OCI-LY7 (cell line): ENCODE data around the gene GPC3. TPM values are rescaled to one million over a fixed set of nuclear protein-coding genes. Genes with fewer than 3 reads are reported as not detected.

Experiments
- BruUV-seq: library from RNA; stranded (reverse); fragments of 400-500 nt; replicated peaks from 2 replicates; lab custom pipeline; 2021; lab: Mats Ljungman, UMichigan
- CTCF ChIA-PET: fragments of 300-600 bp; sonication (Branson Sonifier 250); formaldehyde crosslinking; loops from one replicate; lab custom pipeline; 2022; ENCODE audit warnings: antibody characterized with exemption; ENCODE audit not compliant: unreplicated experiment; lab: Charles Lee
- POLR2A ChIA-PET: fragments of 300-600 bp; sonication (Branson Sonifier 250); formaldehyde crosslinking; loops from one replicate; lab custom pipeline; 2022; ENCODE audit warnings: antibody characterized with exemption; lab: Charles Lee
- DNase-seq: peaks from one replicate; pipeline ENCODE4 v3.0.0-alpha.2; 2015; ENCODE audit warnings: low spot score
- H2AFZ ChIP-seq: fragments of 200-600 bp; sonication (generic), shearing (Covaris generic); 2 replicates; pipeline ENCODE4 v1.6.1; 2014; ENCODE audit warnings: mild to moderate bottlenecking, antibody characterized with exemption, low read length, moderate library complexity
- H3K27ac ChIP-seq: fragments of 200-600 bp; sonication (generic); 2 replicates; pipeline ENCODE4 v1.5.1; 2014; ENCODE audit warnings: mixed run types, low read depth, mild to moderate bottlenecking, moderate library complexity, low read length, inconsistent platforms; ENCODE audit not compliant: poor library complexity, severe bottlenecking
- H3K36me3 ChIP-seq: fragments of 200-600 bp; sonication (generic); 2 replicates; pipeline ENCODE4 v1.6.1; 2014; ENCODE audit warnings: mild to moderate bottlenecking, antibody characterized with exemption, low read length, moderate library complexity, mixed read lengths; ENCODE audit not compliant: insufficient read depth
- H3K4me1 ChIP-seq: fragments of 200-600 bp; sonication (generic); 2 replicates; pipeline ENCODE4 v1.5.1; 2014; ENCODE audit warnings: mild to moderate bottlenecking, low read length; ENCODE audit not compliant: insufficient read depth, poor library complexity, severe bottlenecking
- H3K4me2 ChIP-seq: fragments of 200-600 bp; sonication (generic); 2 replicates; pipeline ENCODE4 v1.6.1; 2014; ENCODE audit warnings: mild to moderate bottlenecking, low read length
- H3K4me3 ChIP-seq: fragments of 200-600 bp; sonication (generic); 2 replicates; pipeline ENCODE4 v1.5.1; 2014; ENCODE audit warnings: mild to moderate bottlenecking, low read depth, low read length; ENCODE audit not compliant: poor library complexity, severe bottlenecking
- H3K79me2 ChIP-seq: fragments of 200-600 bp; sonication (generic); 2 replicates; pipeline ENCODE4 v1.6.1; 2016; ENCODE audit warnings: low read depth, mild to moderate bottlenecking, low read length, moderate library complexity, mixed read lengths; ENCODE audit not compliant: insufficient read depth
- H3K9me2 ChIP-seq: fragments of 200-600 bp; sonication (generic); 2 replicates; pipeline ENCODE4 v1.6.1; 2016; ENCODE audit warnings: mild to moderate bottlenecking, low read length, mixed read lengths; ENCODE audit not compliant: insufficient read depth
- H3K9me3 ChIP-seq: fragments of 200-600 bp; sonication (generic); 2 replicates; pipeline ENCODE4 v1.6.1; 2014; ENCODE audit warnings: mild to moderate bottlenecking, mixed run types, low read length, mixed read lengths
- H4K20me1 ChIP-seq: fragments of 200-600 bp; sonication (generic); 2 replicates; pipeline ENCODE4 v1.6.1; 2014; ENCODE audit warnings: mild to moderate bottlenecking, antibody characterized with exemption, low read length, moderate library complexity, mixed read lengths; ENCODE audit not compliant: insufficient read depth
- EZH2phosphoT487 ChIP-seq: fragments of 200-600 bp; sonication (generic); IDR thresholded peaks from 2 replicates; pipeline ENCODE4 v1.6.1; 2018; ENCODE audit warnings: low read depth, borderline replicate concordance, mild to moderate bottlenecking, mixed run types, antibody characterized with exemption, low read length, moderate library complexity, mixed read lengths
- intact Hi-C: fragments of 100-400 bp; cut with micrococcal nuclease; formaldehyde crosslinking; loops from one replicate; pipeline ENCODE4 v1.10.0; 2022; ENCODE audit not compliant: unreplicated experiment
- total RNA-seq, 2 experiments: library from RNA; depleted of rRNA in 1 of 2; stranded (reverse); fragments of >200 nt in 1 of 2; shearing (Covaris generic) in 1 of 2; gene quantifications; 2 replicates each; pipeline ENCODE4 v1.2.3, GENCODE V29; 2014 to 2022
- TF ChIP-seq, protein P1 (sequence below): fragments of 200-600 bp; sonication (generic); conservative IDR thresholded peaks from 2 replicates; pipeline ENCODE4 v1.5.1; 2014; ENCODE audit warnings: mild to moderate bottlenecking, antibody characterized with exemption, low read length, moderate library complexity, mixed read lengths

Gene GPC3
- total RNA-seq, 2 experiments from 2014 or later = not detected

DNA sequence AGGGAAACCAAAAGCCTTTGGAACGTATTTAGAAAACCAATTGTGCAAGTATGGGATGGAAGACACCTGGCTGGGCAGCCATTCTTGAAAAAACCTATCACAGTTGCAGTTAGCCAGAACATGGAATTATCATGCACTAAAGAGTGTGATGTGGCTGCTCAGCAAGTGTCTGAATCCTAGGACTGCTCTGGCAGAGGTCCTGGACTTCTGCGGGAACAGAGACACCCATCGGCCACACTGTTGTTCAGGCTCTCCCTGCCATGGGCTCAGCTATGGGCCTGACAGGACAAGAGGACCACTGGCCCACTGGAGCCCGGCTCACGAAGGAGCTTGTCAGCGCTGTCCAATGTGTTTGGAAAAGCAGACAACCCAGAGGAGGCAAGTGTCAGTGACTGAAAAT lies 454.4 kb downstream of the GPC3 start:
- intact Hi-C loops = no loop called here
- no TSS peak for BruUV-seq
- TF ChIP-seq, protein P1, sequence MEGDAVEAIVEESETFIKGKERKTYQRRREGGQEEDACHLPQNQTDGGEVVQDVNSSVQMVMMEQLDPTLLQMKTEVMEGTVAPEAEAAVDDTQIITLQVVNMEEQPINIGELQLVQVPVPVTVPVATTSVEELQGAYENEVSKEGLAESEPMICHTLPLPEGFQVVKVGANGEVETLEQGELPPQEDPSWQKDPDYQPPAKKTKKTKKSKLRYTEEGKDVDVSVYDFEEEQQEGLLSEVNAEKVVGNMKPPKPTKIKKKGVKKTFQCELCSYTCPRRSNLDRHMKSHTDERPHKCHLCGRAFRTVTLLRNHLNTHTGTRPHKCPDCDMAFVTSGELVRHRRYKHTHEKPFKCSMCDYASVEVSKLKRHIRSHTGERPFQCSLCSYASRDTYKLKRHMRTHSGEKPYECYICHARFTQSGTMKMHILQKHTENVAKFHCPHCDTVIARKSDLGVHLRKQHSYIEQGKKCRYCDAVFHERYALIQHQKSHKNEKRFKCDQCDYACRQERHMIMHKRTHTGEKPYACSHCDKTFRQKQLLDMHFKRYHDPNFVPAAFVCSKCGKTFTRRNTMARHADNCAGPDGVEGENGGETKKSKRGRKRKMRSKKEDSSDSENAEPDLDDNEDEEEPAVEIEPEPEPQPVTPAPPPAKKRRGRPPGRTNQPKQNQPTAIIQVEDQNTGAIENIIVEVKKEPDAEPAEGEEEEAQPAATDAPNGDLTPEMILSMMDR = no peak
- no peak for TF ChIP-seq EZH2phosphoT487
- Histone ChIP-seq H3K9me2 (no peaks in the 10 kb centered on the region), H3K36me3 (no peaks in the 10 kb centered on the region), H3K79me2 (no peaks in the 10 kb centered on the region), H2AFZ (no peak overlapping the region), H3K9me3 (no peaks in the 10 kb centered on the region), H3K4me2 (no peak overlapping the region), H4K20me1 (no peaks in the 10 kb centered on the region), H3K4me1 (no peaks in the 10 kb centered on the region), H3K4me3 (no peak overlapping the region), H3K27ac (no peak overlapping the region)
- DNase-seq = no peak
- CTCF ChIA-PET = no interaction called here
- POLR2A ChIA-PET = no interaction called here

- DNase-seq = no peak
- no peaks in the 10 kb centered on the region for H4K20me1 ChIP-seq
- H2AFZ ChIP-seq = no peak overlapping the region
- H3K4me3 ChIP-seq = no peak overlapping the region
- TF ChIP-seq EZH2phosphoT487 = no peak
- TF ChIP-seq, protein P1 = no peak
- no peaks in the 10 kb centered on the region for H3K4me1 ChIP-seq
- intact Hi-C loops = no loop called here
- no peaks in the 10 kb centered on the region for H3K9me3 ChIP-seq
- H3K79me2 ChIP-seq = no peaks in the 10 kb centered on the region
- H3K27ac ChIP-seq = no peak overlapping the region
- no peak overlapping the region for H3K4me2 ChIP-seq
- POLR2A ChIA-PET = no interaction called here
- CTCF ChIA-PET = no interaction called here
- H3K36me3 ChIP-seq = no peaks in the 10 kb centered on the region
- no peaks in the 10 kb centered on the region for H3K9me2 ChIP-seq
- no TSS peak for BruUV-seq
Measured at GRCh38 chrX:133529578-133529977, 455.8 kb downstream of the GPC3 start.

GRCh38 chrX:133527825-133528224 lies 457.6 kb downstream of the GPC3 start:
- H3K9me3 ChIP-seq = no peaks in the 10 kb centered on the region
- no peaks in the 10 kb centered on the region for H3K36me3 ChIP-seq
- H3K9me2 ChIP-seq = no peaks in the 10 kb centered on the region
- no peak overlapping the region for H3K4me2 ChIP-seq
- H2AFZ ChIP-seq = no peak overlapping the region
- H3K27ac ChIP-seq = no peak overlapping the region
- no TSS peak for BruUV-seq
- ChIA-PET POLR2A (no interaction called here), CTCF (no interaction called here)
- TF ChIP-seq, protein P1 = no peak
- no peak for TF ChIP-seq EZH2phosphoT487
- H4K20me1 ChIP-seq = no peaks in the 10 kb centered on the region
- H3K79me2 ChIP-seq = no peaks in the 10 kb centered on the region
- DNase-seq = no peak
- H3K4me1 ChIP-seq = no peaks in the 10 kb centered on the region
- intact Hi-C loops = no loop called here
- H3K4me3 ChIP-seq = no peak overlapping the region
